ENCODE results near the gene USE1.

DNA sequence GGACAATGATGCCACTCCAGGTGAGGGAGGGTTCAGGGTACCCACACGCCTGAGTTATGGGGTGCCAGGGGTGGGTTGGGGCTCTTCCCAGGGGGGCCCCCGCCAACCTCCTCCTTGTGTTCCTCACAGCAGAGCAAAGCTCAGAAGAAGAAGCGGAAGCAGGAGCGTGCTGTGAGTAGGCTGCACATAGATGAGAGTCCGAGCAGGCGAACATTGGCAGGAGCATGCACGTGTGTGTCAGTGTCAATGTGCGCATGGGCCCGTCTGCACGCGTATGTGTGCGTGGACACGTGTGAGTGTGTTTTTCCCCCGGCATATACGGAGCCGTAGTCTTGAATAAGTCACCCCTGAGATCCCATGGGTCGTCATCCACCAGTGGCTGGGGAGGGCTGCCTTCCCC lies 12.4 kb upstream of the USE1 start:
- TF ChIP-seq, protein P1, sequence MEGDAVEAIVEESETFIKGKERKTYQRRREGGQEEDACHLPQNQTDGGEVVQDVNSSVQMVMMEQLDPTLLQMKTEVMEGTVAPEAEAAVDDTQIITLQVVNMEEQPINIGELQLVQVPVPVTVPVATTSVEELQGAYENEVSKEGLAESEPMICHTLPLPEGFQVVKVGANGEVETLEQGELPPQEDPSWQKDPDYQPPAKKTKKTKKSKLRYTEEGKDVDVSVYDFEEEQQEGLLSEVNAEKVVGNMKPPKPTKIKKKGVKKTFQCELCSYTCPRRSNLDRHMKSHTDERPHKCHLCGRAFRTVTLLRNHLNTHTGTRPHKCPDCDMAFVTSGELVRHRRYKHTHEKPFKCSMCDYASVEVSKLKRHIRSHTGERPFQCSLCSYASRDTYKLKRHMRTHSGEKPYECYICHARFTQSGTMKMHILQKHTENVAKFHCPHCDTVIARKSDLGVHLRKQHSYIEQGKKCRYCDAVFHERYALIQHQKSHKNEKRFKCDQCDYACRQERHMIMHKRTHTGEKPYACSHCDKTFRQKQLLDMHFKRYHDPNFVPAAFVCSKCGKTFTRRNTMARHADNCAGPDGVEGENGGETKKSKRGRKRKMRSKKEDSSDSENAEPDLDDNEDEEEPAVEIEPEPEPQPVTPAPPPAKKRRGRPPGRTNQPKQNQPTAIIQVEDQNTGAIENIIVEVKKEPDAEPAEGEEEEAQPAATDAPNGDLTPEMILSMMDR (IDR thresholded peaks at IDR 0.05) = no peak
- TF ChIP-seq POLR2AphosphoS5 (IDR thresholded peaks at IDR 0.05) (no peak), POLR2A (IDR thresholded peaks at IDR 0.05) (no peak)

Data from upper lobe of left lung (tissue), 4 donors.